Prostate gland (tissue), 2 donors: ENCODE data around the gene CHCHD6.

ENCODE experiments used
- CTCF ChIP-seq, 4 experiments: fragments of 200-600 bp in 2 of 4; fragments of 450-650 bp in 2 of 4; sonication (generic) in 2 of 4; IDR thresholded peaks; 1 replicate in 3 of 4; 2 replicates in 1 of 4; pipeline ENCODE4 v1.5.1; 2016 to 2019; ENCODE audit warnings: antibody characterized with exemption in 4 of 4, mild to moderate bottlenecking in 2 of 4, moderate library complexity in 2 of 4
- POLR2A ChIP-seq: fragments of 450-650 bp; IDR thresholded peaks from one replicate; pipeline ENCODE4 v1.6.1; 2016; ENCODE audit warnings: antibody characterized with exemption, mild to moderate bottlenecking
- POLR2AphosphoS5 ChIP-seq: sonication (generic); formaldehyde crosslinking; IDR thresholded peaks from one replicate; pipeline ENCODE4 v1.6.1; 2017; ENCODE audit warnings: antibody characterized with exemption

DNA sequence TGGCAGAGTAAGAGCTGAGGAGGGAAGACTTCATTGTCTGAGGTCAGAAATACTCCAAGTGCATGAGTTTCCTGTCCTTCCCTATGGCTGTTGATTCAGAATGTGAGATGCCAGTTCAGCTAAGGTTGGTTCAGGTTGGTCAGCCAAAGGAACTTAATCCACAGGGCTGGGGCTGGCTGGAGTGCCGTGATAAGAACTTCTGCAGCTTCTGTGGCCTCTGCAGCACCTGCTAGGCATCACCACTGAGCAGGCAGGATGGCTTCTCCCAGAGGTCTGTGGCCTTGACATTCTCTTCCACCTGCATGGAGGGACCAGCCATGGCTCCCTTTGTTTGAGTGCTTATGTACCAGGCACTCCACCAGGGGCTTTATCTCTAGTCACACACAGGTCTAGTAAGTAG lies 169.4 kb downstream of the CHCHD6 start:
- no peak for TF ChIP-seq CTCF (IDR thresholded peaks at IDR 0.05)
- no peak for TF ChIP-seq POLR2A
- TF ChIP-seq POLR2AphosphoS5, result no peak
